ENCODE measurements around the gene LTBP1. TPM values are rescaled to one million over a fixed set of nuclear protein-coding genes. Genes with fewer than 3 reads are reported as not detected.

Gene LTBP1
- total RNA-seq, 1 experiment from 2014 or later, result 10.3 TPM

DNA sequence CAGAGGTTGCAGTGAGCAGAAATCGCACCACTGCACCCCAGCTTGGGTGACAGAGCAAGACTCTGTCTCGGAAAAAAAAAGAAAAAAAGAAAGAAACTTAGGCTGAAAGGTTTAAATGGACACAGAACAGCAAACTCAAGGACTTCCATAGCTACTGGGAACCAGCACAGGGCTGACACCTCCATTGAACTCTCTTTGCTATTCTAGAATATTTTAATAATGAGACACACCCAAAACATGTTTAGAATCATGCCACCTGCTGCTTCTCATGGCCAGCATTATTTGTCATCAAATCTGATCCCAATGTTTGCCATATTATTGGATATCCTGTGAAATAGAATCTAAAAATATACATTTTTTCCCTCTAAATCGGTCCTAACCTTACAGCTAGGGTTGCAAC lies 42.7 kb upstream of the LTBP1 start:
- no peak overlapping the region for H3K4me3 ChIP-seq
- no TSS peak for BruUV-seq (replicated peaks)
- ChIA-PET POLR2A (ENCODE audit: unreplicated experiment) (no interaction called here), CTCF (interaction anchor here (0.6 kb wide), 1 partner anchor 209 kb away, joined by 18 read pairs; no protein-coding TSS in a partner anchor)
- H2AFZ ChIP-seq, result no peak overlapping the region
- H3K9me2 ChIP-seq (ENCODE audit: insufficient read depth), result no peaks in the 10 kb centered on the region
- H3F3A ChIP-seq (ENCODE audit: insufficient read depth, low read depth), result no peaks in the 10 kb centered on the region
- no peaks in the 10 kb centered on the region for H3K27me3 ChIP-seq (ENCODE audit: insufficient read depth, low read depth)
- no peaks in the 10 kb centered on the region for H4K20me1 ChIP-seq (ENCODE audit: insufficient read depth)
- H3K4me2 ChIP-seq, result no peak overlapping the region
- no peak for DNase-seq
- no peaks in the 10 kb centered on the region for H3K4me1 ChIP-seq (replicated peaks; ENCODE audit: insufficient read depth)
- no peak overlapping the region for H3K27ac ChIP-seq
- no peaks in the 10 kb centered on the region for H3K79me2 ChIP-seq (ENCODE audit: low read depth)
- intact Hi-C loops (cut with micrococcal nuclease; ENCODE audit: unreplicated experiment), result no loop called here
- H3K36me3 ChIP-seq (ENCODE audit: low read depth), result no peaks in the 10 kb centered on the region
- no peaks in the 10 kb centered on the region for H3K9me3 ChIP-seq (ENCODE audit: insufficient read depth, low read depth)
- TF ChIP-seq EZH2 (IDR thresholded peaks at IDR 0.05; ENCODE audit: low read depth), result no peak
- TF ChIP-seq, protein P1, sequence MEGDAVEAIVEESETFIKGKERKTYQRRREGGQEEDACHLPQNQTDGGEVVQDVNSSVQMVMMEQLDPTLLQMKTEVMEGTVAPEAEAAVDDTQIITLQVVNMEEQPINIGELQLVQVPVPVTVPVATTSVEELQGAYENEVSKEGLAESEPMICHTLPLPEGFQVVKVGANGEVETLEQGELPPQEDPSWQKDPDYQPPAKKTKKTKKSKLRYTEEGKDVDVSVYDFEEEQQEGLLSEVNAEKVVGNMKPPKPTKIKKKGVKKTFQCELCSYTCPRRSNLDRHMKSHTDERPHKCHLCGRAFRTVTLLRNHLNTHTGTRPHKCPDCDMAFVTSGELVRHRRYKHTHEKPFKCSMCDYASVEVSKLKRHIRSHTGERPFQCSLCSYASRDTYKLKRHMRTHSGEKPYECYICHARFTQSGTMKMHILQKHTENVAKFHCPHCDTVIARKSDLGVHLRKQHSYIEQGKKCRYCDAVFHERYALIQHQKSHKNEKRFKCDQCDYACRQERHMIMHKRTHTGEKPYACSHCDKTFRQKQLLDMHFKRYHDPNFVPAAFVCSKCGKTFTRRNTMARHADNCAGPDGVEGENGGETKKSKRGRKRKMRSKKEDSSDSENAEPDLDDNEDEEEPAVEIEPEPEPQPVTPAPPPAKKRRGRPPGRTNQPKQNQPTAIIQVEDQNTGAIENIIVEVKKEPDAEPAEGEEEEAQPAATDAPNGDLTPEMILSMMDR (conservative IDR thresholded peaks at IDR 0.05), result no peak

DNA sequence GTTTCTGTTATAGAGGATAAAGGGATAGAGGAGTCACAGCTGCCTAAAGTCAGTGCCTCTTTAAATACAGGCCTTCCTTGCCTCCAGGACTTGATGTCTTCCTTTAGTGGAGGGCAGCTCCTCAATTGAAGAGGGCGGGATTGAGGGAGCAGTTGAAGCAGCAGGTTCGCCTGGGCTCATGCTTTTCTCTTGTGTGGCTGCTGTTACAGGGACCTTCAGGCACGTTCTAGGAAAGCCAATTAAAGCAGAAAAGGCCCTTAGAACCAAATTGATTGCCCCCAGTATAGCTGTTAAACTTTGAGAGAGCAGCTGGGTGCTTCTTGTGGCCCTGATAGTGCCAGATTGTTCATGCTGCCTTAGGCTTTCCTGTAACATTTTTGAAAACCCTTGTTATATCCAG lies 42.0 kb upstream of the LTBP1 start:
- ChIA-PET POLR2A (ENCODE audit: unreplicated experiment) (no interaction called here), CTCF (no interaction called here)
- Histone ChIP-seq H3K36me3 (ENCODE audit: low read depth) (no peaks in the 10 kb centered on the region), H3K9me2 (ENCODE audit: insufficient read depth) (no peaks in the 10 kb centered on the region), H3K27ac (no peak overlapping the region), H3K4me3 (no peak overlapping the region), H3K4me2 (no peak overlapping the region), H2AFZ (no peak overlapping the region), H3K9me3 (ENCODE audit: insufficient read depth, low read depth) (no peaks in the 10 kb centered on the region), H3K4me1 (replicated peaks; ENCODE audit: insufficient read depth) (no peaks in the 10 kb centered on the region), H3F3A (ENCODE audit: insufficient read depth, low read depth) (no peaks in the 10 kb centered on the region), H3K27me3 (ENCODE audit: insufficient read depth, low read depth) (no peaks in the 10 kb centered on the region), H3K79me2 (ENCODE audit: low read depth) (no peaks in the 10 kb centered on the region), H4K20me1 (ENCODE audit: insufficient read depth) (no peaks in the 10 kb centered on the region)
- BruUV-seq (replicated peaks), result no TSS peak
- no peak for DNase-seq
- intact Hi-C loops (cut with micrococcal nuclease; ENCODE audit: unreplicated experiment), result no loop called here
- TF ChIP-seq, protein P1 (conservative IDR thresholded peaks at IDR 0.05), result no peak
- TF ChIP-seq EZH2 (IDR thresholded peaks at IDR 0.05; ENCODE audit: low read depth), result no peak

DNA sequence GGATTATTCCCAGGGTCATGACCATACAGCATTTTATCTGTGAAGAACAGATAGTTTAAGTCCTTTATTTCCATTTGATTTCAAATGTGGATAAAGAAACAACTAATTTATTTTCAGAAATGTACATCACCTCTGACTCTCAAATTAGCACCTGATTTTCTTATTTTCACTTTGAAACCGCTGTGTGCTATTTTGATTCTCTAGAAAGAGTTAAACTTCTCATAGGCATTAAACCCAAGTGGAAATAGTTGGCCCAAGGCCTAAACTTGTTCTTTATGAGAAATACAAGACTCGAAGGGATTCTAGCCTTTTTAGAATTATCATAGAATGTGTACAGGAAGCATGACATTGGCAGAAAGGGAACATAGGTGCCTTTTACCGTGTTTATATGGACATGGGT lies 41.5 kb upstream of the LTBP1 start:
- CTCF ChIA-PET, result no interaction called here
- Histone ChIP-seq H3K9me3 (ENCODE audit: insufficient read depth, low read depth) (no peaks in the 10 kb centered on the region), H3K4me1 (replicated peaks; ENCODE audit: insufficient read depth) (no peaks in the 10 kb centered on the region), H3K4me3 (no peak overlapping the region), H3K27me3 (ENCODE audit: insufficient read depth, low read depth) (no peaks in the 10 kb centered on the region), H3K36me3 (ENCODE audit: low read depth) (no peaks in the 10 kb centered on the region), H4K20me1 (ENCODE audit: insufficient read depth) (no peaks in the 10 kb centered on the region), H3K79me2 (ENCODE audit: low read depth) (no peaks in the 10 kb centered on the region), H3K27ac (no peak overlapping the region), H2AFZ (no peak overlapping the region), H3K9me2 (ENCODE audit: insufficient read depth) (no peaks in the 10 kb centered on the region), H3F3A (ENCODE audit: insufficient read depth, low read depth) (no peaks in the 10 kb centered on the region), H3K4me2 (no peak overlapping the region)
- POLR2A ChIA-PET (ENCODE audit: unreplicated experiment), result interaction anchor here (0.6 kb wide), 1 partner anchor 768 kb away, joined by 4 read pairs; no protein-coding TSS in a partner anchor
- intact Hi-C loops (cut with micrococcal nuclease; ENCODE audit: unreplicated experiment), result no loop called here
- TF ChIP-seq, protein P1 (conservative IDR thresholded peaks at IDR 0.05), result no peak
- no peak for TF ChIP-seq EZH2 (IDR thresholded peaks at IDR 0.05; ENCODE audit: low read depth)
- no peak for DNase-seq
- no TSS peak for BruUV-seq (replicated peaks)
